ENCODE data around the gene SFXN3.

Gene SFXN3

GRCh38 chr10:101070098-101070497 lies 39.1 kb downstream of the SFXN3 start:
- DNase-seq (ENCODE audit: insufficient read length, low spot score) (no peak), FAIRE-seq (no peak)

- DNase-seq (ENCODE audit: insufficient read length, low spot score) (no peak), FAIRE-seq (no peak)
Measured at GRCh38 chr10:101071267-101071884, 40.3 kb downstream of the SFXN3 start.

- DNase-seq (ENCODE audit: insufficient read length, low spot score): no peak
- FAIRE-seq: no peak
Measured at GRCh38 chr10:101071885-101072433, 40.9 kb downstream of the SFXN3 start.

- FAIRE-seq (no peak), DNase-seq (ENCODE audit: insufficient read length, low spot score) (no peak)
Measured at GRCh38 chr10:101072923-101073322, 41.9 kb downstream of the SFXN3 start.

GRCh38 chr10:101073631-101074030 lies 42.6 kb downstream of the SFXN3 start:
- FAIRE-seq (no peak), DNase-seq (ENCODE audit: insufficient read length, low spot score) (no peak)

GRCh38 chr10:101075775-101076174 lies 44.7 kb downstream of the SFXN3 start:
- no peak for FAIRE-seq

GRCh38 chr10:101076630-101077029 lies 45.6 kb downstream of the SFXN3 start:
- DNase-seq (ENCODE audit: insufficient read length, low spot score): no peak
- no peak for FAIRE-seq

More at GRCh38 chr10:101075775-101076174, 44.7 kb downstream of the SFXN3 start:
- no peak for DNase-seq (ENCODE audit: insufficient read length, low spot score)

- FAIRE-seq (no peak), DNase-seq (ENCODE audit: insufficient read length, low spot score) (no peak)
Measured at GRCh38 chr10:101079874-101080273, 48.8 kb downstream of the SFXN3 start.

GRCh38 chr10:101080933-101081931 lies 50.2 kb downstream of the SFXN3 start:
- FAIRE-seq: no peak

GRCh38 chr10:101085846-101086245 lies 54.8 kb downstream of the SFXN3 start:
- DNase-seq (ENCODE audit: insufficient read length, low spot score): no peak
- no peak for FAIRE-seq

More at GRCh38 chr10:101080933-101081931, 50.2 kb downstream of the SFXN3 start:
- no peak for DNase-seq (ENCODE audit: insufficient read length, low spot score)

GRCh38 chr10:101087376-101087775 lies 56.3 kb downstream of the SFXN3 start:
- DNase-seq (ENCODE audit: insufficient read length, low spot score) (no peak), FAIRE-seq (no peak)

- DNase-seq (ENCODE audit: insufficient read length, low spot score): no peak
- no peak for FAIRE-seq
Measured at GRCh38 chr10:101087965-101088364, 56.9 kb downstream of the SFXN3 start.

GRCh38 chr10:101089520-101090299 lies 58.7 kb downstream of the SFXN3 start:
- FAIRE-seq: no peak

GRCh38 chr10:101090597-101090996 lies 59.6 kb downstream of the SFXN3 start:
- DNase-seq (ENCODE audit: insufficient read length, low spot score) (no peak), FAIRE-seq (no peak)

More at GRCh38 chr10:101089520-101090299, 58.7 kb downstream of the SFXN3 start:
- no peak for DNase-seq (ENCODE audit: insufficient read length, low spot score)
